Stomach (tissue), 4 donors: ENCODE measurements around the gene TDP1.

Experiments
- EP300 ChIP-seq: sonication (generic); formaldehyde crosslinking; IDR thresholded peaks from one replicate; pipeline ENCODE4 v1.6.1; 2017; ENCODE audit warnings: antibody characterized with exemption
- POLR2A ChIP-seq, 4 donors: fragments of 450-650 bp; IDR thresholded peaks; one replicate each; pipeline ENCODE4 v1.6.1; 2016; ENCODE audit warnings: antibody characterized with exemption in 4 of 4, control low read depth in 2 of 4, mild to moderate bottlenecking in 1 of 4, moderate library complexity in 1 of 4
- POLR2AphosphoS5 ChIP-seq, 3 donors: sonication (generic); formaldehyde crosslinking; IDR thresholded peaks; one replicate each; pipeline ENCODE4 v1.6.1; 2016; ENCODE audit warnings: antibody characterized with exemption in 3 of 3
- TF ChIP-seq, protein P1 (sequence below), 7 experiments: fragments of 450-650 bp in 4 of 7; fragments of 200-600 bp in 3 of 7; sonication (generic) in 3 of 7; IDR thresholded peaks; one replicate each; pipeline ENCODE4 v1.5.1; 2016 to 2019; ENCODE audit warnings: antibody characterized with exemption in 7 of 7, control low read depth in 2 of 7, mild to moderate bottlenecking in 1 of 7

DNA sequence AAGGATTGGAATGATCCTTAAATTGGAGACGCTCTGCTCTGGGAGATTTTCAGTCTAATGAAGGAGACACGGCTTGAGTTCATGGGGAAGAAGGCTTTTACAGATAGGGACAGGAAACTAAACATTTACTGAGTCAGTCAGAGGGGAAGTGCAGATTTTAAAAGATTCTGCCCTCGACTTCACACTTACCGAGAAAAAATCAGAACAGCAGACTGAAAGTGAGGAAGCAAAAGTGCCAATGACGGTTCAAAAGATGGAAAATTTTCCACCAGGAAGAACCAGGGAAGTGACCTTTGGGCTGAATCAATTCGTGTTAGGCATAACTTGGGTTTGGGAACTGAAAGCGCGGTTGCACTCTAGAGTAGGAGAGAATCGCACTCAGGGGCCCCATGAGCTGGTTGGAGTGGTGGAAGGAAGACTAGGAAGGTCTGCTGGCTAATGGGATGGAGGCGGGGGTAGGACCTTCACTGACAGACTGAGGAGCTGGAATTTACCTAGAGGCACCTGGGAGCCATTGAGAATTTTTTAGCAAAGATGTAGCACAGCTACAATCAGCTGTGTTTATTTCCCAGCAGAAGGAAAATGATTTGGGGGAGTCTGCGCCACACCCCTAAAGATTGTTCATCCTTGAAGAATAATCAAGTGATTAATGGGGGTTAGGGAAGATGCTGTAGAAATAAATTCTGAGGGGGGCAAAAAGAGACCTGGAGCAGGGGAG lies 107.3 kb downstream of the TDP1 start:
- TF ChIP-seq EP300 (no peak), POLR2A (IDR thresholded peaks at IDR 0.05) (no peak), POLR2AphosphoS5 (IDR thresholded peaks at IDR 0.05) (no peak)
- TF ChIP-seq, protein P1, sequence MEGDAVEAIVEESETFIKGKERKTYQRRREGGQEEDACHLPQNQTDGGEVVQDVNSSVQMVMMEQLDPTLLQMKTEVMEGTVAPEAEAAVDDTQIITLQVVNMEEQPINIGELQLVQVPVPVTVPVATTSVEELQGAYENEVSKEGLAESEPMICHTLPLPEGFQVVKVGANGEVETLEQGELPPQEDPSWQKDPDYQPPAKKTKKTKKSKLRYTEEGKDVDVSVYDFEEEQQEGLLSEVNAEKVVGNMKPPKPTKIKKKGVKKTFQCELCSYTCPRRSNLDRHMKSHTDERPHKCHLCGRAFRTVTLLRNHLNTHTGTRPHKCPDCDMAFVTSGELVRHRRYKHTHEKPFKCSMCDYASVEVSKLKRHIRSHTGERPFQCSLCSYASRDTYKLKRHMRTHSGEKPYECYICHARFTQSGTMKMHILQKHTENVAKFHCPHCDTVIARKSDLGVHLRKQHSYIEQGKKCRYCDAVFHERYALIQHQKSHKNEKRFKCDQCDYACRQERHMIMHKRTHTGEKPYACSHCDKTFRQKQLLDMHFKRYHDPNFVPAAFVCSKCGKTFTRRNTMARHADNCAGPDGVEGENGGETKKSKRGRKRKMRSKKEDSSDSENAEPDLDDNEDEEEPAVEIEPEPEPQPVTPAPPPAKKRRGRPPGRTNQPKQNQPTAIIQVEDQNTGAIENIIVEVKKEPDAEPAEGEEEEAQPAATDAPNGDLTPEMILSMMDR (IDR thresholded peaks at IDR 0.05), result no peak
